HepG2 (cell line): ENCODE data around the gene OR11H1. TPM values are rescaled to one million over a fixed set of nuclear protein-coding genes. Genes with fewer than 3 reads are reported as not detected.
"Not testable (repeated sequence)": the region's sequence is repeated elsewhere in the genome, so short reads cannot be mapped to it uniquely, and the experiment has no call there.

Source experiments
- ATAC-seq: fragments of 200-7000 bp; cut with Tn5 transposase; 3 replicates; pipeline ENCODE4 v1.9.1; 2020; ENCODE audit warnings: mild to moderate bottlenecking, moderate library complexity
- Bru-seq: library from RNA; stranded (reverse); fragments of 400-500 nt; gene quantifications from one replicate; lab custom pipeline; 2021; lab: Mats Ljungman, UMichigan
- BruChase-seq, 2 experiments: library from RNA; stranded (reverse); fragments of 400-500 nt; gene quantifications; one replicate each; lab custom pipeline; 2021; lab: Mats Ljungman, UMichigan
- BruUV-seq: library from RNA; stranded (reverse); fragments of 400-500 nt; replicated peaks from 2 replicates; lab custom pipeline; 2021; lab: Mats Ljungman, UMichigan
- CTCF ChIA-PET: fragments of 300-600 bp; formaldehyde crosslinking; extraction: SDS; loops from one replicate; lab custom pipeline; 2021; ENCODE audit warnings: low total read pairs, inconsistent platforms, low intra/inter-chr PET ratio; lab: Yijun Ruan, JAX
- POLR2A ChIA-PET: fragments of 350-600 bp; sonication (Branson Sonifier 250); formaldehyde crosslinking; loops from one replicate; lab custom pipeline; 2020; ENCODE audit warnings: antibody characterized with exemption, inconsistent platforms; lab: Yijun Ruan, JAX
- DNase-seq: peaks from one replicate; pipeline ENCODE4 v3.0.0-alpha.2; 2015; ENCODE audit warnings: low spot score
- FAIRE-seq: peaks from 3 replicates; lab custom pipeline; 2011; peaks lifted over from hg19 to GRCh38; lab: Jason Lieb, UNC
- H2AFZ ChIP-seq: one replicate; pipeline ENCODE4 v1.6.1; 2011; ENCODE audit warnings: low read length, inconsistent platforms
- H3K27ac ChIP-seq: fragments of 300-600 bp; 3 replicates; pipeline ENCODE4 v1.8.0; 2011; ENCODE audit warnings: mixed run types, mild to moderate bottlenecking, mixed read lengths, low read length, inconsistent platforms; ENCODE audit not compliant: insufficient read depth; ENCODE audit errors: extremely low read length
- H3K27me3 ChIP-seq, 2 experiments: fragments of 200-600 bp in 1 of 2; 2 replicates in 1 of 2; 3 replicates in 1 of 2; pipeline versions ENCODE4 v1.6.0 to v1.8.0; 2011; ENCODE audit warnings: low read length in 2 of 2, mild to moderate bottlenecking in 2 of 2, moderate library complexity in 2 of 2, inconsistent platforms in 1 of 2; ENCODE audit not compliant: insufficient read depth in 2 of 2, control insufficient read depth in 1 of 2
- H3K36me3 ChIP-seq, 2 experiments: fragments of 200-600 bp in 1 of 2; replicated peaks in 1 of 2; 2 replicates in 1 of 2; 3 replicates in 1 of 2; pipeline versions ENCODE4 v1.5.1 to v1.8.0; 2011; ENCODE audit warnings: low read length in 2 of 2, inconsistent platforms in 1 of 2; ENCODE audit not compliant: insufficient read depth in 2 of 2, control insufficient read depth in 1 of 2
- H3K4me1 ChIP-seq: 2 replicates; pipeline ENCODE4 v1.5.1; 2012; ENCODE audit warnings: low read length, inconsistent platforms; ENCODE audit not compliant: insufficient read depth
- H3K4me2 ChIP-seq: 2 replicates; pipeline ENCODE4 v1.6.0; 2011; ENCODE audit warnings: low read depth, low read length, inconsistent platforms
- H3K4me3 ChIP-seq, 3 experiments: fragments of 200-600 bp in 1 of 3; sonication (generic), shearing (Covaris generic) in 1 of 3; replicated peaks in 1 of 3; 2 replicates each; pipeline ENCODE4 v1.5.1; 2011 to 2016; ENCODE audit warnings: low read length in 3 of 3, inconsistent platforms in 2 of 3, low read depth in 2 of 3, mild to moderate bottlenecking in 2 of 3, control low read depth in 1 of 3, mixed read lengths in 1 of 3; ENCODE audit not compliant: insufficient read depth in 1 of 3
- H3K79me2 ChIP-seq: one replicate; pipeline ENCODE4 v1.6.1; 2011; ENCODE audit warnings: low read length, inconsistent platforms; ENCODE audit not compliant: insufficient read depth
- H3K9ac ChIP-seq: 2 replicates; pipeline ENCODE4 v1.6.0; 2011; ENCODE audit warnings: mild to moderate bottlenecking, low read depth, low read length, inconsistent platforms; ENCODE audit not compliant: insufficient read depth
- H3K9me3 ChIP-seq: 2 replicates; pipeline ENCODE4 v1.5.1; 2012; ENCODE audit warnings: mild to moderate bottlenecking, low read length
- H4K20me1 ChIP-seq: 2 replicates; pipeline ENCODE4 v1.6.0; 2011; ENCODE audit warnings: inconsistent platforms, mild to moderate bottlenecking, low read length, moderate library complexity; ENCODE audit not compliant: insufficient read depth
- WGBS: methylation state at CpG from one replicate; pipeline ENCODE4 v1.1.6; 2017; ENCODE audit warnings: low lambda C conversion rate; 5-methylcytosine and 5-hydroxymethylcytosine counted together
- in situ Hi-C: cut with HindIII; loops from 2 replicates; pipeline ENCODE4 v1.10.0; 2017; ENCODE audit warnings: low pct_unique_long_range_greater_than_20kb; ENCODE audit not compliant: extremely low pct_ligation_motif_present
- intact Hi-C: fragments of 100-400 bp; cut with micrococcal nuclease; formaldehyde crosslinking; loops from one replicate; pipeline ENCODE4 v1.10.0; 2022; ENCODE audit not compliant: unreplicated experiment
- long read RNA-seq, 2 experiments: library from RNA in 1 of 2; library from polyadenylated mRNA in 1 of 2; stranded (forward) in 1 of 2; unstranded in 1 of 2; transcript quantifications; one replicate each; pipeline ENCODE4 v2.0.0, GENCODE V29; 2019 to 2022
- polyA minus RNA-seq, 3 experiments: library from RNA; depleted of rRNA, polyadenylated mRNA; stranded (reverse); fragments of >200 nt; gene quantifications; 2 replicates each; pipeline ENCODE4 v1.2.3, GENCODE V29; 2011; ENCODE audit warnings: low replicate concordance in 1 of 3
- polyA plus RNA-seq, 8 experiments: library from polyadenylated mRNA; depleted of rRNA in 3 of 8; stranded (reverse) in 7 of 8; unstranded in 1 of 8; fragments of >200 nt; fragmentation: Illumina TruSeq in 4 of 8; extraction: Trizol in 4 of 8; gene quantifications; 2 replicates each; pipeline versions ENCODE4 v1.2.1 to v1.2.3, GENCODE V29; 2011 to 2016; ENCODE audit warnings: low read depth in 4 of 8, missing spikeins in 1 of 8, mixed read lengths in 1 of 8; ENCODE audit not compliant: insufficient read depth in 1 of 8
- total RNA-seq, 5 experiments: library from RNA; depleted of rRNA; stranded (reverse); fragments of >200 nt; fragmentation: Illumina TruSeq; extraction: Trizol; gene quantifications; 2 replicates each; pipeline ENCODE4 v1.2.3, GENCODE V29; 2016; ENCODE audit warnings: low read depth in 1 of 5

The OR11H1 gene
- total RNA-seq (2016; rRNA removed; fragmentation: Illumina TruSeq; extraction: Trizol) (not detected in 2 replicates), polyA plus RNA-seq (2011; rRNA removed) (not detected in 2 replicates), polyA minus RNA-seq (2011; rRNA and poly(A)+ RNA removed; ENCODE audit: low replicate concordance) (not detected in 2 replicates), Bru-seq, nascent RNA (not detected), BruChase-seq, experiment 1, labeled RNA remaining after a 6-hour chase (not detected), BruChase-seq, experiment 2, labeled RNA remaining after a 2-hour chase (not detected)
- total RNA-seq (2016; cell fraction: cytosol; rRNA removed; fragmentation: Illumina TruSeq; extraction: Trizol; ENCODE audit: low read depth): not detected in 2 replicates
- not detected in 2 replicates for total RNA-seq (2016; cell fraction: insoluble cytoplasmic fraction; rRNA removed; fragmentation: Illumina TruSeq; extraction: Trizol)
- total RNA-seq (2016; cell fraction: membrane; rRNA removed; fragmentation: Illumina TruSeq; extraction: Trizol): not detected in 2 replicates
- total RNA-seq (2016; cell fraction: nucleus; rRNA removed; fragmentation: Illumina TruSeq; extraction: Trizol): not detected in 2 replicates
- not detected in 2 replicates for polyA plus RNA-seq (2011; cell fraction: cytosol; rRNA removed)
- not detected in 2 replicates for polyA plus RNA-seq (2011; cell fraction: nucleus; rRNA removed)
- not detected in 2 replicates for polyA plus RNA-seq (2012)
- not detected in 2 replicates for polyA plus RNA-seq (2016; cell fraction: cytosol; fragmentation: Illumina TruSeq; extraction: Trizol; ENCODE audit: low read depth)
- not detected in 2 replicates for polyA plus RNA-seq (2016; cell fraction: insoluble cytoplasmic fraction; fragmentation: Illumina TruSeq; extraction: Trizol; ENCODE audit: low read depth)
- not detected in 2 replicates for polyA plus RNA-seq (2016; cell fraction: membrane; fragmentation: Illumina TruSeq; extraction: Trizol; ENCODE audit: low read depth)
- polyA plus RNA-seq (2016; cell fraction: nucleus; fragmentation: Illumina TruSeq; extraction: Trizol; ENCODE audit: insufficient read depth, low read depth): not detected in 2 replicates
- not detected in 2 replicates for polyA minus RNA-seq (2011; cell fraction: cytosol; rRNA and poly(A)+ RNA removed)
- polyA minus RNA-seq (2011; cell fraction: nucleus; rRNA and poly(A)+ RNA removed): 1.0 TPM in 1 of 2 replicates, not detected in the other
- long read RNA-seq, experiment 1: 0 reads
- long read RNA-seq, experiment 2: 0 reads

DNA sequence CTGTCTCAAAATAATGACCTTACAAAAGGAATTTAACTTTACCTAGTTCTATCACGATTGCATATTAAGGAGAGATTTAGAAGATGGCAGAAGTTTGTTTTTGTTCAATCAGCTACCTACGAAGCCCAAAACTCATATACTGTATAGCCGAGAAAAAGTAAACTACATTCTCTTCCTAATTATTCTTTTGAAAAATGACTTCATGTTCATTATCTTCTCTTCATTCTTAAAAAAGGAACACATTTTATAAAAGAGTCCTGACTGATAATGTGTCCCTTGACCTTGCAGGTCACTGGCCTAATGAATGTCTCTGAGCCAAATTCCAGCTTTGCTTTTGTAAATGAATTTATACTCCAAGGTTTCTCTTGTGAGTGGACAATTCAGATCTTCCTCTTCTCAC is at the start of gene OR11H1:
OR11H1 (plus strand) TSS at position 301 of the 400 bp plus-strand sequence; CDS start at position 301, 0 bp downstream.
- not testable (repeated sequence) for FAIRE-seq, DNase-seq
- WGBS: no CpG with 5 or more reads among the region's 3 CpGs

DNA sequence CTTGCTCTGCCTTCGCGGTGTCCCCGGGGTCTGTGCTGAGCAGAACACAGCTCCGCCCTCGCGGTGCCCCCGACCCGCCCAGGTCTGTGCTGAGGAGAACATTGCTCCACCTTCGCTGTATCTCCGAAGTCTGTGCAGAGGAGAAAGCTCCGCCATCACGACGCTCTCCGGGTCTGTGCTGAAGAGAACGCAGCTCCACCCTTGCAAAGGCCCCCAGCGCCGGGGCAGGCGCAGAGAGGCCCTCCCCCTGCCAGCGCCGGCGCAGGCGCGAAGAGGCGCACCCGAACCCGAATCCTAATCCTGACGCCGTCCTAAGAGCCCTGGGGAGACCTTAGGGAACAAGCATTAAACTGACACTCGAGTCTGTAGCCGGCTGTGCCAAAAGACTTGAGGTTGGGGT is 18.0 kb upstream of the OR11H1 start:
- FAIRE-seq, H3K4me3 ChIP-seq, H3K36me3 ChIP-seq, H3K9me3 ChIP-seq, H3K9ac ChIP-seq, H3K27ac ChIP-seq, intact Hi-C loops, H2AFZ ChIP-seq, H3K4me1 ChIP-seq, H3K79me2 ChIP-seq, ATAC-seq, H4K20me1 ChIP-seq, H3K4me2 ChIP-seq, H3K27me3 ChIP-seq, in situ Hi-C loops, BruUV-seq, POLR2A ChIA-PET, CTCF ChIA-PET, DNase-seq: not testable (repeated sequence)
- 81% methylated on average over 4 of the region's 30 CpGs for WGBS

More for the DNA sequence above, at the start of gene OR11H1:
- H3K4me1 ChIP-seq, CTCF ChIA-PET, intact Hi-C loops, H3K27me3 ChIP-seq, in situ Hi-C loops, H3K4me2 ChIP-seq, H3K9me3 ChIP-seq, H3K79me2 ChIP-seq, H3K9ac ChIP-seq, POLR2A ChIA-PET, H2AFZ ChIP-seq, H3K4me3 ChIP-seq, H3K36me3 ChIP-seq, H4K20me1 ChIP-seq, H3K27ac ChIP-seq, BruUV-seq, ATAC-seq: not testable (repeated sequence)

DNA sequence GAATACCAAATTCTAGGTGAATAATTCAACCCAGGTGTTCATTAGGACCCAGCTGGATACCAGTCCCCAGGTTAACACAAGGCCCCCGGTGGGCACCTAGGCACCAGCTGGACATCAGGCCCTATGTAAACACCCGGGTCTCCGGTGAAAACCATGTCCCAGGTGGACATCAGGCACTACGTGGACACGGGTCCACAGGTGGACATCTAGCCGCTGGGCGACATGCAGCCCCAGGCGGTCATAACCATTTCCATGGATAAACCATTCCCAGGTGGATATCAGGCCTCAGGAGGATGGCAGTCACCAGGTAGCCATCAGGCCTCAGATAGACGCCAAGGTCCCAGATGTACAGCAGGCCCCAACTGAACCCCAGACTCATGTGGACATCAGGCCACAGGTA is 12.1 kb upstream of the OR11H1 start:
- DNase-seq, H4K20me1 ChIP-seq, POLR2A ChIA-PET, H3K9ac ChIP-seq, intact Hi-C loops, BruUV-seq, CTCF ChIA-PET, H3K4me2 ChIP-seq, in situ Hi-C loops, H2AFZ ChIP-seq, H3K4me3 ChIP-seq, H3K4me1 ChIP-seq, H3K27ac ChIP-seq, H3K36me3 ChIP-seq, ATAC-seq, H3K9me3 ChIP-seq, H3K27me3 ChIP-seq, H3K79me2 ChIP-seq, FAIRE-seq: not testable (repeated sequence)
- no CpG with 5 or more reads among the region's 9 CpGs for WGBS

DNA sequence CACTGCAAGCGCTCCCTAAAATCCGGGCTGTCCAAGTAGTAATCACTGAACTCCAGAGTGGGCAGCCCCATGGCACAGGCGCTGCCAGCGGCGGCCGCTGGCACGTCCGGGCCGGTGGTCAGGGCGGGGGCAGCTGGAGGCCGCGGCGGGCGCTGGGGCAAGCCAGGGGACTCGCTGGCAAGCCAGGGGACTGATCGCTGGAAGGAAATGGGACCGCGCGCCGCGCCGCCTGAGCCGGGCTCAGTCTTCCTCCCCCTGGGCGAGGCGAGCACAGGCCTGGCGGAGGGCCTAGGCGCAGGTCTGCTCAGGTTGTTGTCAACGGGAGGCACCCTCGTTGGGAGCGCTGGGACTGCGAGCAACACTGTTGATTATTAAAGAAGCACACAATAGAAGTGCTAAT is 25.8 kb downstream of the OR11H1 start:
- WGBS: 62% methylated on average over 23 of the region's 31 CpGs
- ATAC-seq, FAIRE-seq, H3K9me3 ChIP-seq, H3K4me3 ChIP-seq, in situ Hi-C loops, H3K4me2 ChIP-seq, H3K4me1 ChIP-seq, H3K27ac ChIP-seq, BruUV-seq, H3K79me2 ChIP-seq, CTCF ChIA-PET, intact Hi-C loops, H3K36me3 ChIP-seq, H4K20me1 ChIP-seq, H2AFZ ChIP-seq, H3K9ac ChIP-seq, POLR2A ChIA-PET, DNase-seq, H3K27me3 ChIP-seq: not testable (repeated sequence)
